ELR (cell line): Measurements from ENCODE around the gene SEPTIN6.
A peak's percentile ranks its signal among the peaks of the same experiment; 100 is the strongest.

Source experiments
- DNase-seq: peaks from one replicate; pipeline ENCODE4 v3.0.0-alpha.2; 2015; ENCODE audit warnings: low read depth

Gene SEPTIN6

DNA sequence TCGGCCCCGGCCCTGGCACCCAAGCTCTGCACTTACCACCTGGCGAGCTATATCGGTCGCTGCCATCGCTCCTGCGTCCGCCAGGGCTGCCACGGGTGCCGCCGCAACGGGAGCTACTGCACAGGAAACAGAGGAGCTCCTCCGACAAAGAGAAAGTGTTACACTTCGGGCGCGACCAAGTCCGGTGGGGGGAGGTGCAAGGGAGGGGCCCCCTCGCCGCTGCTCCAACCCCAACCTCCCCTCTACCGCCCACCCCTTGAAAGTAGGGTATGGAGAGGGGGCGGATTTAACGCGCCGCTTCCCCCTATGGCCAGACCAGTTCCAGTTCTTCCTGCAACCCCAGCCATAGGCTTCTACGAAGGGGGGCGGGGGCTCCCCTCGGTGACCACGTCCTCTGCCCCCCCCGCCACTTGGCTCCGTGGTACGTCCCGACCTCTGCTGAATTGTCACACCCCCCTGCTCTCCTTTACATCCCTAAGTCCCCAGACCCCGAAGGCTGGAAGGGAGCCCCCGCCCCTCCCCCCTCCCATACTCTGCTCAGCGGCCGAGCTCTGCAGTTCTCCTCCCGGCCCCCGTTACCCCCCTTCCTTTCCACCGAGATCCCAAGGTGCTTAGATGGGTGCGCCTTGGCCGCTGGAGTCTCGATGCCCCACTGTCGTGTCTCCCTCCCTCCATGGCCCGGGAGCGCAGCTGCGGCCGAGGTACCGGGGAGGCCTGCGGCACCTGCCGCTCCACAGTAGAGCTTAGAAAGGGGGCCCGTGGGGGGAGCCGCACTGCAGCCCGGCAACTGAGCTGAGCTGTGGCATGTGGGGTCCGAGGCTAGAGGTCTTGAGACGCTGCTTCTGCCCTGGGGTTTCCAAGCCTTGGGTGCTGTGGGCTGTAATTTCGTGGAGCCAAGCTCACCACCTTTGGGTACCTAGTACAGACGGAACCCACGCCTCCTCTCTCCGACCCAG, at the start of gene SEPTIN6:
Gene SEPTIN6 (minus strand): TSS at position 129 of the 956 bp plus-strand sequence. CDS start 63 bp downstream, at position 66.
- DNase-seq: peak; percentile 80

DNA sequence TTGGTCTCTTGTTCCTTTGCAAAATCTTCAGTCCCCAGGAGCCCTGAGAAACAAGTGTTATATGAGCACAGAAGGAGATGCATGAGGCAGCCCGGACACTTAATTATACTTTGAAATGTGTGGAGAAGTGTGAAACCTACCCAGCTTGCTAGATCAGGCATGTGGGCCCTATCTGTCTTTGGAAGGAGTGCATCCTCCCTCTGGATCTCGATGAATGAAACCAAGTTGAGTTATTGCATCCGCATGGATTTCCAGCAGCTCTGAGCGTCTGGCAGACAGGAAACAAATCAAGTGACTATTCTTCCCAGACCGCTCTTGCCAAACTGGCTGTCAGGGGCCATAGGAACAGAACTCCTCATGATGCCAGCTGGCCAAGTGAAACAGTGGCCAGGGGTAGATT, 45.8 kb upstream of the SEPTIN6 start:
- no peak for DNase-seq

DNA sequence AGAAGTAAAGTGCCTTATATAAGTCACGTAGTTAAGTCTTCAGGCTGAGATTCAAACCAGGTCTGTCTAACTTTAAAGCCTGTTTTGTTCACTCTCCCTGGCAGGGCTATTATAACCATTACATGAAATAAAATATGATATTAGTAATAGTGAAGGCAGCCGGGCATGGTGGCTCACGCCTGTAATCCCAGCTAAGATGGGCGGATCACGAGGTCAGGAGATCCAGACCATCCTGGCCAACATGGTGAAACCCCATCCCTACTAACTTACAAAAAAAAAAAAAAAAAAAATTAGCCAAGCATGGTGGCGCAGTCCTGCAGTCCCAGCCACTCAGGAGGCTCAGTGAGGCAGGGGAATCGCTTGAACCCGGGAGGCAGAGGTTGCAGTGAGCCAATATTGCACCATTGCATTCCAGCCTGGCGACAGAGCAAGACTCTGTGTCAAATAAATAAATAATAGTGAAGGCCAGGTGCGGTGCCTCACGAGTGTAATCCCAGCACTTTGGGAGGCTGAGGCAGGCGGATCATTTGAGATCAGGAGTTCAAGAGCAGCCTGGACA, 43.3 kb upstream of the SEPTIN6 start:
- DNase-seq: peak; percentile 14

- DNase-seq: no peak
Observed at GRCh38 chrX:119735467-119735866, 42.5 kb upstream of the SEPTIN6 start.

DNA sequence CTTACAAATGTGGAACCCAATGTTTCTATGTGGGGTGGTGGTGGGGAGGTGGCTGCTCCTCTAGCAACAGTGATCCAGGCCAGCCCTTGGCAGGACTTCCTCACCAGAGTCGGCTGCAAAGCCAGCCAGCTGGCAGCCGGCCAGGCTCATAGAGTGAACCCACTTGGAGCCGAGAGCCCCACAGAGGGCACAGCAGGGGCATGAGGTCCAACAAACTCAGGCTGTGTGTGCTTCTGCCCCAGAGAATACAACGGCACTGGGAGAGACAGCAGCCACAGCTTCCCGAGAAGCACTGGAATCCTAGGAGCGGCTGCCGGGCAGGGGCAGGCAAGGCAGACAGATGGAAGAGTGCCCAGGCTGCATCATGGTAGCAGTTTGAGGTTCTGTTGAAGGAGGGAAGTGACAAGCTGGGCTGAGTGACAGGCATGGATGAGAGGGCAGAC, 42.0 kb upstream of the SEPTIN6 start:
- no peak for DNase-seq

GRCh38 chrX:119729408-119730201, 36.6 kb upstream of the SEPTIN6 start:
- DNase-seq: peak; percentile 71

DNA sequence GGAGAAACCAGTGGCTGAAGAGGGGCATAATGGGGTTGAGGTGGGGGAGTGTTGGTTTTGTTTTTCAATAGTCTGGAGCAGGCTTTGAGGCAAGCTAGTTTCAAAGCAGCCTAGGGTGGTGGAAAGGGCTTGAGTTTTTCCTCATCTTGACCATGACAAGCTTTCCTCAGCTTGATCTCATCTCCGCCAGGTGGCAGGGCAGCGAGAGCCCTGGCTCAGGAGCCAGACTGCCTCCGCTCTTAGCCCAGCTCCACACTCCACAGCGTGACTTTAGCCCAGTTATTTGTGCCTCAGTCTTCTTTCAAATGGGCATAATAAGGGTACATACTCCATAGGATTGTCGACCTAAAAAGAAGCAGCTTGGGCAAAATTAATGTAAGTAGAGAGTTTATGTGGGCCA, 35.5 kb upstream of the SEPTIN6 start:
- DNase-seq: no peak

- DNase-seq: peak; percentile 23
Observed at GRCh38 chrX:119726900-119727555, 34.1 kb upstream of the SEPTIN6 start.

DNA sequence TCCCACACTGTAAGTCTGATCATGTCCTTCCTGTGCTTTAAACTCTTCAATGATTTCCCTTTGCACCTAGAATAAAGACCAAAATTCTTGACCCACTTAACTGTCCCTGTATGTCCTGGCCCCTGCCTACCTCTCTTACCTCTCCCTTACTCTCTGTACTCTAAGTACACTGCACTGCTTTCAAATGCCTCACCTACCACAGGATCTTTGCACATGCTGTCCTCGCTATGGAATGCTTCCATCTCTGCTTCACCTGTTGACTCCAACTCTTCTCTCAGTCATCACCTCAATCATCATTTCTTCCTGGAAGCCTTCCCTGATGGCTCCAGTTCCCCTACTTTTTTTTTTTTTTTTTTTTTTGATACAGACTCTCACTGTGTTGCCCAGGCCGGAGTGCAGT, 29.0 kb upstream of the SEPTIN6 start:
- DNase-seq: no peak

DNA sequence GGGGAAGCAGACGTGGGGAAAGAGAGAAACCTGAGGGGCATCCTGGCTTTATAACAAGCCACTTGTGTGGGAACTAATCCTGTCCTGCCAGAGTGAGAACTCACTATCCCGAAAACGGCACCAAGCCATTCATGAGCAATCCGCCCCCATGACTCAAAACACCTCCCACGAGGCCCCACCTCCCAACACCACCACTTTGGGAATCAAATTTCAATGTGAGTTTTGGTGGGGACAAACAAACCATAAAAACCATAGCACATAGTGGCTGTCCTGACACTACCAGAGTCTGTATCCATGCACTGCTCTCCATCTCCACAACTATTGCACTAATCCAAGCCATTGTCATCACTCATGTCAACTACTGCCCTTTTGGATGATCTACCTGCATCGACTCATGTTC, 28.5 kb upstream of the SEPTIN6 start:
- no peak for DNase-seq

DNA sequence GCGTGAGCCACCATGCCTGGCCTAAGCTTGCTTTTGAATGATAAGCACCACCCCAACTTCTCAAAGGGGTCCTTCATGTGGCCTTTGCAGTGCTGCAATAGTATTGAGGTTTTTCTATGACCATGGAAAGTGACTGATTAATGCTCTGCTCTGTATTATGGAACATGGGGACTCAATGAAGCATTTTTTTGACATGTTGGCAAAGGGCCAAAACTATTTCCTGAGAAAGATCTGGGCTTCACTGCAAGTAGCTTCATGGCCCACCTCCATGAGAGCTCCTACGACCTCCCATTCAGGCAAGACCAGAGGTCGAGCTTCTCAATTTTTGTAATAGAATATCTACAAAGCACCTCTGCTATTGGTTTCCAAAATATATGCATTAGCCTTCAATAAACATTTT, 16.7 kb upstream of the SEPTIN6 start:
- DNase-seq: no peak

GRCh38 chrX:119708936-119709335, 16.0 kb upstream of the SEPTIN6 start:
- no peak for DNase-seq

DNA sequence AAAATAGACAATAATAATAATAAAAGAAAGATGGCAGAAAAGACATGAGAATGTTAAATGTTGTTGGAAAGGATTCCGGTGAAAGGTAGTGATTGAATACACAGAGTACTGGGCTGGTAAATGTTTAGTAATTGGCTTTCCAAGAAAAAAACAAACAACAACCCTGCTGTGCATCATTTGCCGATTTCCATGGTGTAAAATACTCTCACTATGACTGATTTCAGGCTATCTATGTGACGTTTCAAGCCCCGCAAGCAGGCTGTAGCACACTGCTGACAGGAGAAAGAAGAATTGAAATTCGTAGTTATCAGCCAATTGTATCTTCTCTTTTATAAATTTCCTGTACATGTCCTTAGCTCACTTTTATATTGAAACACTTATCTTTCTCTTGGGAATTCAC, 13.6 kb upstream of the SEPTIN6 start:
- no peak for DNase-seq

DNA sequence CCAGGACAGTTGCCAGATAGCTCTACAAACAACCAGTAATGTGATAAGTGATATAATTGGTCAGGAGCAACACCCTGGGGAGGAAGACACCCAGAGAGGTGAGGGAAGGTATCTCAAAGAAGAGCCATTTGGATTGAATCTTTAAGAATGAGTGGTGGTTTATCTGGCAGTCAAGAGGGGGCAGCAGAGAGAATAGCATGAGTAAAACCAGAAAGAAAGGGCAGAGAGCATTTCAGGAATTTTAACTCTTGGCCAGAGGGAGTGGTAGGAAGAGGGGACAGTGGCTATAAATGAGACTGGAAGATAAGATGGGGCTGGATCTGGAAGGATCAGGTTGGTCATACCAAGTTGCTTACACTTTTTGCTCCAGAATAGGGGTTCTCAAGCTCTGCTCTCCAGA, 5.9 kb upstream of the SEPTIN6 start:
- peak; percentile 66 for DNase-seq

GRCh38 chrX:119696251-119696890, 3.4 kb upstream of the SEPTIN6 start:
- no peak for DNase-seq

- no peak for DNase-seq
Observed at GRCh38 chrX:119695535-119696050, 2.6 kb upstream of the SEPTIN6 start.

DNA sequence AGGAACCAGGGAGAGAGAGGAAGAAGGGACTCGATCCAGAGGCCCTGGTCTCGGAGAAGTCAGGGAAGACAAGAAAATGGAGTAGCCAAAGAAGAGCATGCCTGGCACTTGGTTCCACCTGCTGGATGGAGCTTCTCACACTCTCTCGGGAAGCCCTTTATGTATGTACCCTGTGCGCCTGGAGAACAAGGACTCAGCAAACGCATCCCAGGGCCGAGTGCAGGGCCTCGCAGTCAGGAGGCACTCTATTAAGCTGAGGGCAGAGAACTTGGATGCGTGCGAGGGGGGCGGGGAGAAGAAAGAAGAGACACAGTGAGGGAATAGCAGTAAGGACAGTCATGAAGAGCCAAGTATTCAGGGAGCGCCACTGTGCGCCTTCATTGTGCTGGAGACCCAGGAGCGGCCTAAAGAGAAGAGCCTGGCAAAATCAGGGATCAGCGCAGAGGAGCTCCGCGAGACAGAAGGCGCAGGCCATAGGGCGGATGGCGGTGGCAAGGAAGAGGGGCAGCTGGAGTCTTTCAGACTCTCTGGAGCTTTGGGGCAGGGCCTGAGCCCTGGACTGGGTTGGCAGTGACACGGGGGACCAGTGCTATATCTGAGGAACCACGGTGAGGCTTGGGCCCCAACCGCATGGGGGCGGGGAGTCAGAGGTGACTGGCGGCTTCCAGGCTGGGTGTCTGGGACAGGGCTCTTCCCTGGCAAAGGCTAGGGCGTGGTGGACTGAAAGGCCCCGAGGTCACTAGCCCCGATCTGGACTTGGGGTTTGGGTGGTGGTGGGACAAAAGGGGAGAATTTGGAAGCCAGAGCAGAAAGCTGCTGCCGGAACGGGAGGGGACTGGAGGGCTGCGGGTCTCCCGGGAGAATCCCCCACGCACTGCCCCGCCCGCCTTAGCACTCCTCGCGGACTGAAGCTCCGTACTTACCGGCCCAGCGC, 1.9 kb upstream of the SEPTIN6 start:
- DNase-seq: no peak

- no peak for DNase-seq
Observed at GRCh38 chrX:119693996-119694451, 1.1 kb upstream of the SEPTIN6 start.

DNA sequence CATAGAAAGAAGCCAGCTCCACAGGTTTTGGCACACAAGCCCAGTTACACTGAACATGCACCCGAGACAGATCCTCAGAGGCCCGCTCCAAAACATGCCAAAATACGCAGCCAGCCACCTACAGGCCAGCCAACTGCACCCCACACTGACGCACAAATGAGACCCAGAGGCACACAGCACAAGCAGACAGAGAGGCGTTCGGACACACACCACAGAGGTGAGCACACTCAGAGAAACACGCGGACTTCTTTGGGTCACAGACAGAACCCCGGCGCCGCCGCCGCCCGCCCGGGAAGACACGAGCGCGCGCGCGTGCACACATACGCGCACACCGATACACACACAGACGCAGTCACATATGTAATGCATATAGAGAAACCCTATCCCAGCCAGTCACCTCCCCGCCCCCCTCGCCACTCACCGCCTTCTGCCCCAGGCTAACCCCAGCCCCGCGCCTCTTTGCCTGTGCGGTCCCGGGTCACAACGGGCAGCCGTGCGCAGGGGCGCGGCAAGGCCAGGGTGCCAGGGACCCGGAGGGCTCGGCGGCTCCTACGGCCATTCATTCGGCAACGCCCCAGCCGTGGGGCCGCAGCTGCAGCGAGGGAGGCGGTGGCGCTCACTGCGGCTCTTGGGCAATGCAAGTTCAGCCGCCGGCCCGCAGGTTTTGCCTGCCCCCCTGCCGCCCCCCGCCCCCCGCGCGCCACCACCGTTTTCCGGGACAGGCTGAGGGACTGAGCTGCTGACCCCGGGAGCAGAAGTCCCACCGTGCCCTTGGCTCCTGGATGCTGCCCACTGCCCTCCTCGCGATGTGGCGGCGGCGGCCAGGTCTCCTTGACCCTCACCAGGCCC, 553 bp downstream of the SEPTIN6 start:
- DNase-seq: peak; percentile 47
